Astrocyte of the hippocampus (primary cell): Measurements from ENCODE around the gene COX4I2.
"Not testable (repeated sequence)": the region's sequence is repeated elsewhere in the genome, so short reads cannot be mapped to it uniquely, and the experiment has no call there.

Experiments used
- DNase-seq: peaks from one replicate; pipeline ENCODE4 v3.0.0; 2011; ENCODE audit warnings: low read depth, low spot score

Gene COX4I2

DNA sequence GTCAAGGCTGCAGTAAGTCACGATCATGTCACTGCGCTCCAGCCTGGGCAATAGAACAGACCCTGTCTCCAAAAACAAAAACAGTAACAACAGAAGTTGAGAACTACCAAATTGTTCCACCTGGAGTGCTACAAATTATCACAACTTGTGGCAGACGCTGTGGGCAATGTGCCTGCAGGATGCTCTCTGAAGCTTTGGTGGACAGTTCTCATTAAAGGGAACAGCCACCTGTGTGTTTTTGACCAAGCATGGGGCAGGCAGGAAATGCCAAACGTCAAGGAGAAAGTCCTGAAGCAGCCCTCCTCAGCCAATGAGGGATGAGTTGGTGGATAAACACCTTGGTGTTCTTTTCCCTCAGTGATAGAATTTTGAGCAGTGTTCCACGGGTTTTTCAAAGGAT is 15.8 kb downstream of the COX4I2 start:
- DNase-seq: no peak

DNA sequence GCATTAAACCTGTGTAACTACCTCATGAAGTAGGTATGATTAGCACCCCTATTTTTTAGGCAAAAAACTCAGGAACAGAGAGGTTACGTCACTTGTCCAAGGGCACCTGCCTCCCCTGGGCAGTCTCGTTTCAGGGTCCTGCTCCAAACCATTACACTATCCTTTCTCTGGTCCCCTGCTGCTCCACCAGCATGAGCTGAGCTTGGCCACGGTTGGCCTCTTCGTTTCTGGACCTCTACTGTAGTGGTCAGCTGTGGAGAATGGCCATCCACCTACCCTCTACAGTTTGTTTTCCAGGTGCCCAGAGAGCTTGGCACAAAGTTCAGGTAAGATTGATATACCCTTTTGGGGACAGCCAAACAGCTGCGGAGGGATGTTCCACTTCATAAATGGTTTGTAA is 16.8 kb downstream of the COX4I2 start:
- DNase-seq: no peak

DNA sequence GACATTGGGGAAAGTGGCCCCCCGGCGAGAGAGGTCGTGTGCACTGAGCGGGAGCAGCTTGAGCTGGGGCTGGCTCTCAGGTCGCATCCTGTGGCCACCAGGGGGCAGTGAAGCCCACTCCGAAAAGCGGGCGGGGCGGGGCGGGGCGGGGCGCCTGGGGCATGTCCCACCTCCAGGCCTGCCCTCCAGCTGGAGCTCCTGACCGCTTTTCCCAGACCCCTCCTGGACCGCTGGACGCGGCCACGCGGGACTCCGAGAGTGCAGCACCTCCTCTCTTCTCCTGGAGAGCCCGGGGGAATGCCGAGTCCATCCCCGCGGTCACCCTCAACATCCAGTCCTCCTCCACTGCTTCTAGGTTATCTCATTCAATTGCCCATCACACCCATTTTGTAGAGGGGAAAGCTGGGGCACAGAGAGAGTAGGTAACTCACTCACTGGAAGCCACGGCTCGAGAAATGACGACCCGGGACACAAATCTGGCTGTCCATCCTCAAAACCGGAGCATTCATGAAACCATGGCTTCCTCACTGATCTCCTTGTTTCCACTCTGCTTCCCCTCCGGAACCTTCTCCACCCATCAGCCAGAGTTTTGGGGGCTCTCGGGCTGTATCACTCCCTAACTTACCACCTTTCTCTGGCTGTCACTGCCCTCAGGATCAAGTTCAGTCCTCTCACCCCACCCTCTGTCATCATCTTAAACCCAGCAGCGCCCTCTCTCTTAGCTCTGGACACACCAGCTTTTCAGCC is 24.1 kb downstream of the COX4I2 start:
- peak; percentile 93 for DNase-seq

DNA sequence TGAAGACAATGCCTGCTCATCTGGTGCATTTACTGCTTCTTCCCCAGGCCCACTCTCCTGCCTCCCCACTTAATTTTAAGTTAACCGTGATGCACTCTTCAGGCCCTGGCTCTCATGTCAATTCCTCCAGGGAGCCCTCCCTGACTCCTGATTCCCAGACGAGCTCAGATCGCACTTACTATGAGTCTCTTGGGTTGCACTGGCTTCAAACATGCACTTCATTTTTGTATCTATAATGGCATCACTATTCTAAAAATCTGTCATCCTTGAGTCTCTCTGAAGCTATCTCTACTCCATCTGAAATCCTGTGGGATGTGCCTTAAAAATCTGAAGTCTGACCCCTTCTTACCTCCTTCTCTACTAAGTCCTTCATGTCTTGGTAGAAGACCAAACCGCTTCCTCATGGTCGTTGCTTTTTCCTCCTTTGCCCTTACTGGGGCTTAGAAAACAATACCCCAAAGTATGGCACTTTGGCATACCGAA is 24.7 kb downstream of the COX4I2 start:
- no peak for DNase-seq

DNA sequence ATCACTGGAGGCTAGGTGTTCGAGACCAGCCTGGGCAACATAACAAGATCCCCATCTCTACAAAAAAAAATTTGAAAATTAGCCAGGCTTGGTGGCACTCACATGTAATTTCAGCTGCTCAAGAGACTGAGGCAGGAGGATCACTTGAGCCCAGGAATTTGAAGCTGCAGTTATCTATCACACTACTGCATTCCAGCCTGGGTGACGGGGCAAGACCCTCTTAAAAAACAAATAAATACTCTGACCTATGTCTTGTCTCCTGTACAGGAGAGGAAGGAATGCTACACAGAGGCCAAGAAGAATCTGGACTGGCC is 25.8 kb downstream of the COX4I2 start:
- no peak for DNase-seq

DNA sequence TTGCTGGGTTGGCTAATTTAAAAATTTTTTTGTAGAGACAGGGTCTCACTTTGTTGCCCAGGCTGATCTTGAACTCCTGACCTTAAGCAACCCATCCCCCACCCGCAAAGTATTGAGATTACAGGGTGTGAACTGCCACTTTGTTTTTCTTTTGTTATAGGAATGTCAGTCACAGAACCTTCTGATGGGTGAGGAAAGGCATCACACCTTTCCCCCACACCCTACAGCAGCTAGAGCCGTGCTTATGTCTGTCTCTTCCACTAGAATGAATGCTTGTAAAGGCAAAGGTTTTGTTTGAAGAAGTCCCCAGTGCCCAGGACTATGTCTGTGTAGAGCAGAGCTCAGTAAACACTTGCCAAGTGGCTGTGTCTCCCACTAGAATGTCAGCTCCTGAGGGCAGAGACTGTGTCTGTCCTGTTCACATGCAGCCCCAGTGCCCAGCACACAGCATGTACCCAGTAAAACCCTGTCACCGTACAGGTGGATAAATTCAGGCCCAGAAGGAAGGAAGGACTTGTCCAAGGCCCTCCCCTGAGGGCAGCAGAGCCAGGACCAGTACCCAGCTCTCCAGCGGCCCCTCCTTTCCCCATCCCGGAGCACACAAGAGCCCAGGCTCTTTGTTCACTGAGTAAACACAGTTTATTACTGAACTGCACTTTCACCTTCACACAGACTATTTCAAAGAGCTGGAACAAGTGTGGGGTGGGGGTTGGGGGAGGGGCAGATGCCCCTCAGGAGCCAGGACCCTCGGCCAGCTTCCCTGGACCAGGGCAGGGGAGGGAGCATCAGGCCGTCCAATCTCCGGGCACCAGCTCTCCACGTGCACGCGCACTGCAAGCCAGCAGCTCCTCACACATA is 26.4 kb downstream of the COX4I2 start:
- DNase-seq: no peak

DNA sequence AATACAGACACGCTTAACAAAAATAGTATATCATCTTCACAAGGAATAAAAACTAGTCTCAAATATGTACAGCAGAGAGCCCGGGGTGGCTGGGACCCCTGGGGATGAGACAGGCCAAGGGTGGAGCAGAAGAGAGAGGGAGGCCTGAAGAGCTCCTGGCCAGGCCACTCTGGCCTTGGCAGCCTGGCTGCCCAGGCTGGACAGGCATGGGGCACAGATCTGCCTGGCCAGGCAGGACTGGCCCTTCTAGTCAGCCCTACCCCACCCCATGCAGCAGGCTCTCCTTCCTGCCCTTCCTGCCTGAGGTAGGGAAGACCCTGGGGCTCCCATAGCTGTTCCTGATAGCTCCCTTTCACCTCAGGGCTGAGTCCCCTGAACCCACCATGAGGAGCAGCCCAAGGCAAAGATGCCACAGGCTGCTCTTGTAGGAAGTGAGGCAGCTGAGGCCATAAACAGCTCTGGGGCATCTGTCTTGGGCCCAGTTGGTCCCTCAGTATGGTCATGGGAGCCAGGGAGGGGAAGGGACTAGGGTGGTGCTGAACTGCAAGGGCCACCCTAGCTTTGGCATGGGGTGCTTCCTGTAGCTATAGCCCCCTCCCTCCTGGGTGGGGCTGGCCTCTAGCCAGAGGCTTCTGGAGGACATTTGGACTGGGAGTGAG is 27.1 kb downstream of the COX4I2 start:
- DNase-seq: no peak

DNA sequence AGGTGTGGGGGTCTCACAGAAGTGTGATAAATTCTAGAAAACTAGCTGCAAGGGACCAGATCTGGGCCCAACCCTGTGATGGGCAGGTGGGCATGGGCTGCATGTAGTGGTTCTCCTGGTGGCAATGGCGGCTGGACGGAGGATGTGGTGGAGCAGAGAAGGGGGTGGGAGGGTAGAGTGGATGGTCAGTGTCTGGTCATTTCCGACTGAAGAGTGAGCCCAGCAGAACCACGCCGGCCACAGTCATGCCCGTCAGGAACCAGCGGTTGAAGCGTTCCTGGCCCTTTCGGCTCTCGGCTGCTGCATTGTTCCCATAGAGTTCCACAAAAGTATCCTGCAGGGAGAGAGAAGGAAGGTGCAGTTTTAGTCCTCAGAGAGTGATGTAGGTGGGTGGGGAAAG is 28.0 kb downstream of the COX4I2 start:
- DNase-seq: no peak

DNA sequence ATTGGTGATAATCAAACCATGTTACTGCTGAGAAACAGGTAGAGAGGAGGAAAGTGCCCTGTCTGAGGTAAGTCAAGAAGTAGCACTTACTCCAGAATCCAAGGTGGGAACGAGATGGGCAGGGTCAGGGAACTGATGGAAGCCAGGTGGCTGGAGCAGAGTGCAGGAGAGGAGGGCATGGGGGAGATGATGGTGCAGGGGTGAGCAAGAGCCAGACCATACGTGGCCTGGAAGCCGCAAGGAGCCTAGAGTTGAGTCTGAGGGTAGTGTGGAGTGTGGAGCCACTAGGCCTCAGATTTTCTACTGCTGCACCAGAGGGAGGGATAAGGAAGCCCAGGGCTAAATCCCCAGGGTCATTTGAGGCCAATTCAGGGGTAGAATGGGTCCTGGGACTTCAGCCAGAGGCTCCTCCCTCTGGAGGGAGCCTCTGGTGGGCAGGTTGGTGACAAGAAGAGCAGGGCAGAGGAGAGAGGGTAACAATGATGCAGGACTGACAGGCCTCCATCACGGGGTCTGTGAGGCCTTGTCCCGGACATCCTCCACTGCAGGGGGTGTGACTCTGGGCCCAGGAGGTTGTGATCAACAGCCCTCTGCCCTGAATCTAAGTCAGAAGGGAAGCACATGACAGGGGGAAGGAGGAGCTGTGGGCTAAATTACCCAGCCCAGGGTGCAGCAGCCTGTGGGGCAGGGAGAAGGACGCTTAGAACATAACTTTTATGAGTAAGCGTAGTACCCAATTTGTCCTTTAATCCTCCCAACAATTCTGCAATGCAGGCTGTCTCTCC is 28.7 kb downstream of the COX4I2 start:
- DNase-seq: no peak

DNA sequence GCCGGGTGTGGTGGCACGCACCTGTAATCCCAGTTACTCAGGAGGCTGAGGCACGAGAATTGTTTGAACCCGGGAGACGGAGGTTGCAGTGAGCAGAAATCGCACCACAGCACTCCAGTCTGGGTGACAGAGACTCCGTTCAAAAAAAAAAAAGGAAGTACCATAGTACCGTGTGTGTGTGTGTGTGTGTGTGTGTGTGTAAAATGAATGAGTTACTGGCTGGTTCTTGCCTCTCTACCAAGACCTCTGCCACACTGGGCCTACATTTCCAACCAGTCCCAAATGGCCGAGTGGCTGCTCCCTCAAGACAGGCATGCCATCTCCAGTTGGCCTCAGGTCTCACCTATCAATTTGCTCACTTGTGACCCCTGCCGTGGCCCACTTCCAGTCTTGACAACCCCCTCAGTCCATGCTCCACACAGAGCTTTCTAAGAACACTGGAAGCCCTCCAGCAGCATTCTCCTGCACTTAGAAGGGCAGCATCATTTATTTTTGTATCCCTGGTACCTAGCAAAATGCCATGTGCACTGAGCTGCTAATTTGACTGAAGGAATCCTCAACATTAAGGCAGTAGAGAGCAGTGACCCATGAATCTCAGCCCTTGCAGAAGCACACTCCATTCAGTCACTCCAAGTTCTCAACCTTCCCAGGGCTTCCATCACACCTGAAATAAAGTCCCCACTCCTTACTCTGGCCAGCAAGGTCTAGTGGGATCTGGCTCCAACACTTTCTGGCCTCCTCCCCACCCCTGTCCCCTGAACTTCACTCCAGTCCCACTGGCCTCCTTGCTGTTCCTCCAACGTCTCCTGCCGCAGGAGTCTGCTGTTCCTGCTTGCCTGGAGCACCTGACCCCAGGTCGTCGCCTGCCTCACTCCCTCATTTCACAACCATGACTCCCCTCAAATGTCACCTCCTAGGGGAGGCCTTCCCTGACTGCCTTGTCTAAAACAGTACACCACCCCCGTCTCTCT is 29.9 kb downstream of the COX4I2 start:
- no peak for DNase-seq

DNA sequence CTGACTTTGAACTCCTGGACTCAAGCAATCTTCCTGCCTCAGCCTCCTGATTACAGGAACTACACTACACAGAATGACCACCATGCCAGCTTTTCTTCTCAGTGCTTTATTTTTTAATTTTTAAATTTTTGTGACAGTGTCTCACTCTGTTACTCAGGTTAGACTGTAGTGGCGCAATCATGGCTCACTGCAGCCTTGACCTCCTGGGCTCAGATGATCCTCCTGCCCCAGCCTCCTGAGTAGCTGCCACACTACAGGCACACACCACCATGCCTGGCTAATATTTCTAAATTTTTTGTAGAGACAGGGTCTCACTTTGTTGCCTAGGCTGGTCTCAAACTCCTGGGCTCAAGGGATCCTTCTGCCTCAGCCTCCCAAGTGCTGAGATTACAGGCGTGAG is 31.2 kb downstream of the COX4I2 start:
- not testable (repeated sequence) for DNase-seq

DNA sequence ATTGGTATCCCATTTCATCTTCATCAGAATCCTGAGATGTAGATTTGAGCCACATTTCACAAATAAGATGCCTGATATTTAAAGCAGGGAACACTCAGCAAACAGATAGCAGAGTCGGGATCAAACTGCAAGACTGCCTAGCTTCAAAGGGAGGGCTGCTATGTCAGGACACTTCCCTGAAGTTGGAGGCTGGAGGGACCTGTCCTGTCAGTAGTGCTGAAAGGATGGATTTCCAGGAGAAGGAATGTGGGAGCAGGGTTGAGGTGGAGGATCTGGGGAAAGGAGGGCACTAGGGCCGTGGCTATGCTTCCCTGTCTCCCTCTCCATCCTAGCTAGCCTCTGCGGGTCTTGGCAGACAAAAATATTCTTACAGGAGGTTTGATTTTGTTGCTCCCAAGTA is 32.2 kb downstream of the COX4I2 start:
- no peak for DNase-seq

DNA sequence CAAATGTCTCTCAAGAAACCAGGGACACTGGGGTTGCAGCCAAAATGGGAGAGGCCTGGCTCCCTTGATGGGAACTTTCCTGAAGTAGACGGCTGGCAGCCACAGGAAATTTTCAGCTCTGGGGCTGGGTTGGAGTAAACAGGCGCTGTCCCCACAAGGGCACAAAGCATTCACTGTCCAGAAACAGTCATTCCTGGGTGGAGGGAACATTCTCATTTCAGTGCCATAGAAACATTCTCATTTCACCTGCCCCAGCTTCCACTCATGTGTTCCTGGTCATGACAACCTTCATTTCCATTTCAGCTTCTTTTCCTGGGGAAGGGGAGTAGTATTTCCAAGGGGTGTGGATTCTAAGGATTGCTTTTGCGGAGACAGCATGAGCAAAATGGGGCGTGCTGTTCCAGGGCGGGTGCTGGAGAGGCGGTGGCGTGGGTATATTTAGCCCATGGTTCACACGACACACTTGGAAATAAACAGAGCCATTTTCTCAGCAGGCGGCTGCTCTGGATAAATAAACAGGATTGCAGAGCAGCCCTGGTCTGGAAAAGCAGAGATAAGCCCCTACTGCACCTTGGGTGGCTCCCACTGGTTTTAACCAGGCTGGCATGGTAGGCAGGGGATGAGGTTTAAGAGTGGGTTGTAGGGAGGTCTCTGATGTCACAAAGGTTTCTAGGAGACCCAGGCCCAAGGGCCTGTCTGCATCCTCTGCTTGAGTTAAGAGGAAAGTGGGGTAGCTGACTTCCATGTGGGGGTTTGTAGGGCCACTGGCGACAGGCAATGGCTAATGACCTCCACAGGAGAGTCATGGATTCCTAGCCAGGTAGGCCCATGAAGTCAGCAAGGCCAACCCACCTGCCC is 32.9 kb downstream of the COX4I2 start:
- DNase-seq: peak; percentile 44

DNA sequence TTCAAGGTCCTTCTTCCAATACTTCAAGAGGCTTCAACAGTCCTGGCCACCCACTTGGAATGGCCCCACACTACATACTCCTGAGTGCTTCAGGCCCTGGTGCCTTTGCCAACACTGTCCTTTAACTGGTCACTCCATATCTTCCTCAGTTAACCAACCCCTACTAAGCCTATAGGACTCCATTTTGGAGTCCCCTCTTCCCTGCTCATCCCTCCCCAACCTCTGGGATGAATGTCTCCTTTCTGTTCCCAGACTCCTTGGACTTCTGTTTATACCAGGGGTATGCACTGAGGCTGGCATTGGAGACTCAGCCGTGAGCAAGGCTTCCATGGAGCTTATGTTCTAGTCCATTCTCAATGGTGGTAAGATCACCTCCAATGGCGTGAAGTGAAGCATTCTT is 33.6 kb downstream of the COX4I2 start:
- no peak for DNase-seq

DNA sequence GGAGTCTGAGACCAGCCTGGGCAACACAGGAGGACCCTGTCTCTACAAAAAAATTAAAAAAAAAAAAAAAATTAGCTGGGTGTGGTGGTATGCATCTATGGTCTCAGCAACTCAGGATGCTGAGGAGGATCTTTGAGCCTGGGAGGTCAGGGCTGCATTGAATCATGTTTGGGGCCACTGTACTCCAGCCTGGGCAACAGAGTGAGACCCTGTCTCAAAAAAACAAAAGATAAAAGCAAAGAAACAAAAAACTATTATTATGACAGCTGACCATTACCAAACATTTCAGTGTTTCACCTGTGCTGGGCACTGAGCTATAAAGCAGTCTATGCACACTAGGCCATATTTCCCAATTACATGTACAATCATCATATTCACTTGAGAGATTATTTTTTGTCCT is 35.7 kb downstream of the COX4I2 start:
- DNase-seq: no peak

DNA sequence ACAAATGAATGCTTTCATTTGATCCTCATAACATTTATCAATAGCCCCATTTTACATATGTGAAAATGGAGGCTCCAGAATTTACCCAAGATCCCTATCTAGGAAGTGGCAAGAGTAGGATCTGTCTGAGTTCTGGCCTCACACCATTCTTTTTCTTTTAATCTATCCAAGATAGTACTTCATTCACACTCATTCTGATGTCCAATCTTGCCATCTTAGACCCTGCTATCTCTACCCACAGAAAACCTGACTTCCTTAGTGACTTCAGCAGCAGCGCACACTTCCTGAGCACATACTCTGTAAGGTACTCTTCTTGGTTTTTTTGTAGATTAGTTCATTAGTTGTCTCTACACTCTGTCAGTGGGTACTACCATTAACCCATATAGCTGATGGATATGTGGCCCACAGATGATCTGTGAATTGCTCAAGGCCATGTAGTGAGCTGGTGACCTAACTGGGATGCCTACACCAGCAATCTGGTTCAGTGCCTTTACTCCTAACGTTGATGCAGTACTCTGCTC is 36.3 kb downstream of the COX4I2 start:
- DNase-seq: no peak

DNA sequence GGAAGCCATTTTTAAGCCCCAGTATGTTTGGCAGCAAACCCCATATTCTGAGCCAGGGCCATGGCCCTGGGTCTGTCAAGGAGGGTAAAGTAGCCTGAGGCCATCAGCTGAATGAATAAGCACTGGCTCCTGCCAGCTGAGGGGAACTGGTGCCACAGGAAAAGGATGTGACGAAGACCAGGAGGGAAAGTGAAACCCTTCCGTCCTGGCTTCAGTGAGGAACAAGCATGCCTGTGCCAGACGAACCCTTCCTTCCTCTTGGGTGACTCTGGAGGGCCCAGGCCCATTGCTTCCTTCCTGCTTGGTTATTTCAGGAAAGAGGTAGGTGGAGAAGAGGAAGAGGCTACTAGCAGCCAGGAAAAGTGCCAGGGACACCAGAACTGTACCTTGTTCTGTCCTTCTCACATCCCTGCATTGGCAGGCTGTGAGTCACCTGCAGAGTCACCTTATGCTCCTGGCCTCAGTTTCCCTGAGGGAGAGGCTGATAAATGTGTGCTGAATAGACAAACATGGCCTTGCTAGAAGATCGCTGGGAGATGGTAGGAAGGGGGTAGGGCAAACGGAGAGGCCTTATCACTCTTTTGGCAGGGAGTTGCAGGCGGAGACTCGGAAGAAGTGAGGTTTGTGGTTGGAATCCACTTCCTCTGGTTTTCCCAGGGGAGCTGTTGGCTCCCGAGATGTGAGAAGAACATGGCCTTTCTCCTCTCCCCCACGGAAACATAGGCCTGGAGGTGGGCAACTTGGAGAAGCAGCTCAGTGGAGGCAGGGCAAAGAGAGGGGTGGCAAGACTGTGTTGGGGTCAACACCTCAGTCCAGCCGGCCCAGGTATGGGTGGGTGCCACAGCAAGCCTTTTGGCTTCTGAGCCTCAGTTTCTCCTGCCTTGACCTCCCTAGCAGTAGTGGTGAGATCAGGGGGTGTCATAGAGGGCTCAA is 37.4 kb downstream of the COX4I2 start:
- peak; percentile 60 for DNase-seq
